ENCODE measurements around the gene UBE2E2.

UBE2E2 gene

DNA sequence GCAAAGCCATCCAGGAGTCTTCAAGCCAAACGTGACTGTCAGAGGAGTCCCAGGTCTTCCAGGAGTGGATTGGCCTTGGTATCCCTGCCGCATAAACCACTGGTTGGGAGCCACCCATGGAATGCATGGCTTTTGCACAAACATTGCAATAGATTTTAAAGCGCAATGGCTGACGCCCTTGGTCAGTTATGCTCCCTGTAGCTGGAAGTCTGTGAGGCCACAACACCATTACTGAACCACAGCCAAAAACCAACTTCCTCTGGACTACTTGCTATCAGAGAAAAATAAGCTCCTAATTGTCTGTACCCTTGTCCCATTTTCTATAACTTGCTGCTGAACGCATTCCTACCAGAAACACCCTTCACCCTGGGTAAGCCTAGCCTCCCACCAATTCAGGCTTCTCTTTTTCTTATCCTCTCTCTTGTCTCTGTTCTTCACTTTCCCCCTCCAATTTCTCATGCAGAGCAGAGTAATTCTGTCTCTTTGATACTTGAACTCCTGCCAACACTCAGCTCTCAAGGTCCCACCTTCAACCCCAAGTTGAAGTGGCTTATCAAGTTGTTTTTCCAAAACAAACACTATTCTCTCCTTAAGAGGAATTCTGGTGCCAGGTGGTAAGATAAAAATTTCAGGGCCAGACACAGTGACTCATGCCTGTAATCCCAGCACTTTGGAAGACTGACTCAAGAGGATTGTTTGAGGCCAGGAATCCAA lies 426.2 kb downstream of the UBE2E2 start:
- FAIRE-seq (no peak), DNase-seq (ENCODE audit: extremely low spot score, insufficient read length, low read depth) (no peak)

- no peak for FAIRE-seq
- DNase-seq (ENCODE audit: extremely low spot score, insufficient read length, low read depth), result no peak
Measured at GRCh38 chr3:23633261-23633960, 430.3 kb downstream of the UBE2E2 start.

DNA sequence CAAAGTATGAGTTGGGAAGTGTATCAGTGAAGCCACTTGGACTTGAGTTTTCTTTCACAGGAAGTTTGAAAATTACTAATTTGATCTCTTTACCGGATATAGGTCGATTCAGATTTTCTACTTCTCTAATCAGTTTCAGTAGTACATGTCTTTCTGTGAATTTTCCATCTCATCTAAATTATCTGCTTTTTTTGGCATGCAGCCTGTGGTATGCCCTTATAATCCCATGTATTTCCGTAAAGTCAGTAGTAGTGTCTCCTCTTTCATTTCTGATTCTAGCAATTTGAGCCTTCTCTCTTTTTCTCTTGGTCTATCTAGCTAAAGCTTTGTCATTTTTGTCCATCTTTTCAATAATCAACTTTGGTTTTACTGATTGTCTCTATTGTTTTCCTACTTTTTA lies 434.2 kb downstream of the UBE2E2 start:
- DNase-seq (ENCODE audit: extremely low spot score, insufficient read length, low read depth), result no peak
- no peak for FAIRE-seq

DNA sequence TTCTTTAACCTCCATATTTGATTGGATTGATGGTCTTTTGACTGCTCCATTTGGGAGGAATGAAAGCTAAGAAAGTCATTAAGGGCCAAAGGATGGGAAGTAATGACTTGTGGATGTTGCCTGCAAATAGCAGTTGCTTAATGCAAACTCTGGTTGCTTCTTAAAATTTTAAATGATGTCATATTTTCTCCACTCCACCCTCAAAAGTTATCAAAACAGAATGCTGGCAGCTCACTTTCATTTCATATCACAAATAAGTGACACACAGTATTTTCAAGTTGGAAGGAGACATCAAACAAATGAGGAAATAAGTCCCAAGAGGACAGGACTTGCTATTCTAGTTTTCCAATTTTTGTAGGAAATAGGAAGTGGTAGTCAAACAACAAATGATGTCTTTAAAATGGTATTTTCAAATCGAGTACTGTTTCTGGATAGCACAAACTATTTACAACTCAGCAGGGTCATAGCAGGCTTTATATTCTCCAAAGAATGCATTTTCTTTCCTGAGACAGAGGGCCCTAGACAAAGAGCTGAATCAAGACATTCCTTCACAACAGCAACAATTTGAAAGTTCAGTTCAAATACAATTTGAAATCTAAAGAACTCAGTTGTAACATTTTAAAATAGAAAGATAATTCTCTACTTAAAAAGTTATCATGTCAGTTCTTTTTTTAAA lies 437.5 kb downstream of the UBE2E2 start:
- FAIRE-seq (no peak), DNase-seq (ENCODE audit: extremely low spot score, insufficient read length, low read depth) (no peak)

Measured in GM18507 (cell line).